CD14-positive monocyte (primary cell): Measurements from ENCODE around the gene ULK4. TPM values are rescaled to one million over a fixed set of nuclear protein-coding genes. Genes with fewer than 3 reads are reported as not detected.
A peak's percentile ranks its signal among the peaks of the same experiment; 100 is the strongest.

Experiments used
- DNase-seq, 3 donors: peaks; one replicate each; pipeline ENCODE4 v3.0.0-alpha.2; 2011 to 2022
- H2AFZ ChIP-seq: 2 replicates; pipeline ENCODE4 v1.6.0; 2012; ENCODE audit warnings: mild to moderate bottlenecking, low read depth, low read length, inconsistent platforms; ENCODE audit not compliant: insufficient read depth, poor library complexity, severe bottlenecking
- H3K27ac ChIP-seq, 2 donors: 1 replicate in 1 of 2; 2 replicates in 1 of 2; pipeline ENCODE4 v1.5.1; 2012 to 2013; ENCODE audit warnings: low read length in 2 of 2, control low read depth in 1 of 2, inconsistent platforms in 1 of 2, low read depth in 1 of 2, mild to moderate bottlenecking in 1 of 2
- H3K27me3 ChIP-seq, 2 donors: one replicate each; pipeline versions ENCODE4 v1.6.0 to v1.6.1; 2011 to 2013; ENCODE audit warnings: low read length in 2 of 2; ENCODE audit not compliant: control insufficient read depth in 2 of 2, insufficient read depth in 2 of 2
- H3K36me3 ChIP-seq, 2 donors: replicated peaks in 1 of 2; 1 replicate in 1 of 2; 2 replicates in 1 of 2; pipeline versions ENCODE4 v1.5.1 to v1.6.1; 2012 to 2013; ENCODE audit warnings: low read length in 2 of 2, control low read depth in 1 of 2, inconsistent platforms in 1 of 2, mild to moderate bottlenecking in 1 of 2; ENCODE audit not compliant: insufficient read depth in 2 of 2, control insufficient read depth in 1 of 2
- H3K4me1 ChIP-seq, 2 donors: 1 replicate in 1 of 2; 2 replicates in 1 of 2; pipeline versions ENCODE4 v1.5.1 to v1.6.1; 2012 to 2013; ENCODE audit warnings: low read length in 2 of 2, control low read depth in 1 of 2, inconsistent platforms in 1 of 2, mild to moderate bottlenecking in 1 of 2, moderate library complexity in 1 of 2; ENCODE audit not compliant: insufficient read depth in 2 of 2, control insufficient read depth in 1 of 2
- H3K4me2 ChIP-seq: replicated peaks from 2 replicates; pipeline ENCODE3; 2012; ENCODE audit warnings: low read length, moderate library complexity, mild to moderate bottlenecking; ENCODE audit not compliant: poor library complexity, severe bottlenecking; ENCODE audit errors: extremely low read depth
- H3K4me3 ChIP-seq, 3 experiments: fragments of 200-600 bp in 1 of 3; sonication (generic) in 1 of 3; replicated peaks in 1 of 3; 1 replicate in 2 of 3; 2 replicates in 1 of 3; pipeline ENCODE4 v1.5.1; 2011 to 2013; ENCODE audit warnings: low read length in 3 of 3, mild to moderate bottlenecking in 3 of 3, control low read depth in 2 of 3, low read depth in 2 of 3, inconsistent platforms in 1 of 3, moderate library complexity in 1 of 3
- H3K79me2 ChIP-seq: 2 replicates; pipeline ENCODE4 v1.6.0; 2012; ENCODE audit warnings: mild to moderate bottlenecking, control low read depth, inconsistent platforms, low read length, moderate library complexity; ENCODE audit not compliant: insufficient read depth
- H3K9ac ChIP-seq: 2 replicates; pipeline ENCODE4 v1.6.0; 2017; ENCODE audit warnings: low read length, mild to moderate bottlenecking; ENCODE audit not compliant: insufficient read depth, poor library complexity, severe bottlenecking
- H3K9me3 ChIP-seq, 2 donors: replicated peaks in 1 of 2; 1 replicate in 1 of 2; 2 replicates in 1 of 2; pipeline versions ENCODE4 v1.5.1 to v1.6.1; 2012 to 2013; ENCODE audit warnings: low read length in 2 of 2, control low read depth in 1 of 2; ENCODE audit not compliant: control insufficient read depth in 1 of 2, insufficient read depth in 1 of 2
- H4K20me1 ChIP-seq: 2 replicates; pipeline ENCODE4 v1.6.0; 2012; ENCODE audit warnings: mild to moderate bottlenecking, low read length, control low read depth, moderate library complexity; ENCODE audit not compliant: insufficient read depth
- H3K27ac Mint-ChIP-seq, 7 donors: one replicate each; pipeline ENCODE4 v1.8.0; 2020; ENCODE audit warnings: mild to moderate bottlenecking in 7 of 7, mixed read lengths in 7 of 7, moderate library complexity in 6 of 7, inconsistent platforms in 2 of 7
- H3K27me3 Mint-ChIP-seq, 3 donors: one replicate each; pipeline ENCODE4 v1.8.0; 2021 to 2022; ENCODE audit warnings: low read depth in 3 of 3, mild to moderate bottlenecking in 3 of 3, mixed read lengths in 3 of 3, moderate library complexity in 3 of 3, inconsistent platforms in 1 of 3
- H3K36me3 Mint-ChIP-seq, 2 donors: one replicate each; pipeline ENCODE4 v1.8.0; 2020; ENCODE audit warnings: mixed read lengths in 2 of 2, inconsistent platforms in 1 of 2, mild to moderate bottlenecking in 1 of 2
- H3K4me1 Mint-ChIP-seq: one replicate; pipeline ENCODE4 v1.8.0; 2020; ENCODE audit warnings: mild to moderate bottlenecking, mixed read lengths
- H3K4me3 Mint-ChIP-seq, 2 donors: one replicate each; pipeline ENCODE4 v1.8.0; 2020; ENCODE audit warnings: mild to moderate bottlenecking in 2 of 2, mixed read lengths in 2 of 2, moderate library complexity in 1 of 2
- H3K9me3 Mint-ChIP-seq, 7 donors: one replicate each; pipeline ENCODE4 v1.8.0; 2020 to 2022; ENCODE audit warnings: mixed read lengths in 7 of 7, mild to moderate bottlenecking in 6 of 7, moderate library complexity in 6 of 7, inconsistent platforms in 2 of 7
- CTCF ChIP-seq: fragments of 200-600 bp; IDR thresholded peaks from one replicate; pipeline ENCODE4 v1.8.0; 2022; ENCODE audit warnings: antibody characterized with exemption, mild to moderate bottlenecking
- WGBS: methylation state at CpG from one replicate; pipeline ENCODE4 v1.1.5; 2013; ENCODE audit warnings: missing lambda C conversion rate; ENCODE audit not compliant: insufficient coverage; 5-methylcytosine and 5-hydroxymethylcytosine counted together
- intact Hi-C, 2 donors: fragments of 100-400 bp; cut with micrococcal nuclease; formaldehyde crosslinking; loops; one replicate each; pipeline versions ENCODE4 v1.15.0 to v1.15.1; 2023
- polyA plus RNA-seq, 3 donors: library from polyadenylated mRNA; depleted of rRNA in 1 of 3; unstranded in 2 of 3; stranded (reverse) in 1 of 3; fragments of 300-500 nt in 2 of 3; fragments of >200 nt in 1 of 3; fragmentation: Illumina TruSeq in 2 of 3; gene quantifications; 1 replicate in 2 of 3; 2 replicates in 1 of 3; pipeline ENCODE4 v1.2.3, GENCODE V29; 2012 to 2021

Gene ULK4
- polyA plus RNA-seq, 3 donors: 6.7 to 14.0 (median 11.8) TPM

GRCh38 chr3:41198950-41199865 is 762.7 kb downstream of the ULK4 start, which contains the start of gene CTNNB1:
Gene CTNNB1, plus strand, starts transcription at chr3:41199505. Its CDS starts 24,564 bp downstream, at chr3:41224069.
- H3K4me3 Mint-ChIP-seq: peak within 1 kb of the TSS; percentile 93 to 98
- TF ChIP-seq CTCF: peak; percentile 15
- Histone ChIP-seq H3K27ac (peak within 1 kb of the TSS; percentile 90 to 94), H3K4me3 (peak within 1 kb of the TSS; percentile 78 to 89 (median 89)), H2AFZ (peak within 1 kb of the TSS; percentile 81), H3K9ac (peak within 1 kb of the TSS; percentile 98), H4K20me1 (peaks cover 43% of the 10 kb centered on the region), H3K36me3 (no peaks in the 10 kb centered on the region), H3K4me2 (peak within 1 kb of the TSS; percentile 91), H3K79me2 (peaks cover 50% of the 10 kb centered on the region), H3K4me1 (peaks cover 15 to 43% of the 10 kb centered on the region in 2 donors), H3K9me3 (no peaks in the 10 kb centered on the region), H3K27me3 (no peaks in the 10 kb centered on the region)
- H3K27ac Mint-ChIP-seq: peak within 1 kb of the TSS; percentile 87 to 96 (median 94)
- intact Hi-C loops: loop anchor here (5.0 to 10.0 kb wide), 7 partner anchors 82 to 744 kb away; partner anchors contain the start of gene RPL14 (in 1 of the 2)
- H3K9me3 Mint-ChIP-seq: peaks cover 0 to 2% (median 0%) of the 10 kb centered on the region in 7 donors
- no peaks in the 10 kb centered on the region for H3K27me3 Mint-ChIP-seq
- H3K4me1 Mint-ChIP-seq: peaks cover 37% of the 10 kb centered on the region
- H3K36me3 Mint-ChIP-seq: peaks cover 0 to 23% of the 10 kb centered on the region in 2 donors
- peak; percentile 91 to 95 (median 94) for DNase-seq
- under 1% methylated on average over 110 of the region's 112 CpGs for WGBS

GRCh38 chr3:41198526-41198925 is 763.4 kb downstream of the ULK4 start:
- peak overlapping the region; percentile 91 for H3K4me2 ChIP-seq
- Mint-ChIP-seq H3K27me3 (no peaks in the 10 kb centered on the region), H3K36me3 (peaks cover 0 to 23% of the 10 kb centered on the region in 2 donors), H3K4me3 (peak overlapping the region; percentile 86 to 90), H3K27ac (peak overlapping the region; percentile 82 to 95 (median 92)), H3K9me3 (peaks cover 0 to 2% (median 0%) of the 10 kb centered on the region in 7 donors), H3K4me1 (peaks cover 30% of the 10 kb centered on the region)
- TF ChIP-seq CTCF: no peak
- peak overlapping the region; percentile 90 to 94 for H3K27ac ChIP-seq
- H3K4me3 ChIP-seq: peak overlapping the region; percentile 78 to 89 (median 89)
- peak overlapping the region; percentile 98 for H3K9ac ChIP-seq
- peaks cover 43% of the 10 kb centered on the region for H3K79me2 ChIP-seq
- H2AFZ ChIP-seq: peak overlapping the region; percentile 81
- H3K4me1 ChIP-seq: peaks cover 15 to 37% of the 10 kb centered on the region in 2 donors
- no peaks in the 10 kb centered on the region for H3K27me3 ChIP-seq
- H4K20me1 ChIP-seq: peaks cover 36% of the 10 kb centered on the region
- H3K9me3 ChIP-seq: no peaks in the 10 kb centered on the region
- intact Hi-C loops: loop anchor here (5.0 to 10.0 kb wide), 7 partner anchors 81 to 744 kb away; partner anchors contain the start of gene RPL14 (in 1 of the 2)
- WGBS: 2% methylated on average over 20 of the region's 20 CpGs
- peak in 1 of 3 donors; percentile 25 for DNase-seq
- no peaks in the 10 kb centered on the region for H3K36me3 ChIP-seq
